Ammon's horn (tissue), 1 donor: ENCODE data around the gene PATL2.
"Not testable (repeated sequence)": the region's sequence is repeated elsewhere in the genome, so short reads cannot be mapped to it uniquely, and the experiment has no call there.

Source experiments
- DNase-seq: peaks from one replicate; pipeline ENCODE4 v3.0.0-alpha.2; 2016; ENCODE audit warnings: low spot score

The PATL2 gene

GRCh38 chr15:44719293-44719999, 8.3 kb upstream of the PATL2 start:
- DNase-seq = no peak

GRCh38 chr15:44718927-44719292, 7.8 kb upstream of the PATL2 start:
- no peak for DNase-seq

- DNase-seq = no peak
Observed at GRCh38 chr15:44718180-44718926, 7.2 kb upstream of the PATL2 start.

DNA sequence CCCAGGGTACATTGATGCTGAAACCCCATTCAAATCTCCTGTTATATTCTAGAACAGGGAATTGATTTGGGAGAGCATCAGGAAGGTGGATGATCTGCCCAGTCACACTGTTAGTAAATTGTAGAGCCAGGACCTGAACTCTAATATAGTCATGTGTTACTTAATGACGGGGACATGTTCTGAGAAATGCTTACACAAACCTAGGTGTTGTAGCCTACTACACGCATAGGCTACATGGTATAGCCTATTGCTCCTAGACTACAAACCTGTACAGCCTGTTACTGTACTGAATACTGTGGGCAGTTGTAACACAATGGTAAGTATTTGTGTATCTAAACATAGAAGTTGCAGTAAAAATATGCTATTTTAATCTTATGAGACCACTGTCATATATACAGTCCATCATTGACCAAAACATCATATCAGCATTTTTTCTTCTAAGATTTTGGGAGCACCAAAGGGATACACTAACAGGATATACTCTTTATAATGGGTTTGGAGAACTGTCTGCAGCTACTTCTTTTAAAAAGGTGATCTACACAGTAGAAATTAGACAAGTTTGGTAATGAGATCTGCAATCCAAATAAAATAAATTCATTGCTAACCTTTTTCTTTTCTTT, 6.0 kb upstream of the PATL2 start:
- no peak for DNase-seq

DNA sequence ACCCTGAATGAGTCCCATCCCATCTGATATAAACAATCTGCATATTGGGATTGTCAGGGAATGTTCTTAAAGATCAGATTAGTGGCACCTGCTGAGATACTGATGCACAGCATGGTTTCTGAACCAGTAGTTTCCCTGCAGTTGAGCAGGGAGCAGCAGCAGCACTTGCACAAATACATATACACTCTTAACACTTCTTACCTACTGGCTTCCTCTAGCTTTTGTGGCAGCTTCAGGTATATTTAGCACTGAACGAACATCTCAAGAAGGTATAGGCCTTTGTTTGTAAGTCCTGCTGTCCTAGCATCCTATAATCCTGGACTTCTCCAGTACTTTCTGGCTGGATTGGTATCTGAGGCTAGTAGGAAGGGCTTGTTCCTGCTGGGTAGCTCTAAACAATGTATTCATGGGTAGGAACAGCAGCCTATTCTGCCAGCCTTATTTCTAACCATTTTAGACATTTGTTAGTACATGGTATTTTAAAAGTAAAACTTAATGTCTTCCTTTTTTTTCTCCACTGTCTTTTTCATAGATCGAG, 4.7 kb upstream of the PATL2 start:
- DNase-seq = no peak

GRCh38 chr15:44715142-44715796, 4.1 kb upstream of the PATL2 start:
- DNase-seq = no peak

DNA sequence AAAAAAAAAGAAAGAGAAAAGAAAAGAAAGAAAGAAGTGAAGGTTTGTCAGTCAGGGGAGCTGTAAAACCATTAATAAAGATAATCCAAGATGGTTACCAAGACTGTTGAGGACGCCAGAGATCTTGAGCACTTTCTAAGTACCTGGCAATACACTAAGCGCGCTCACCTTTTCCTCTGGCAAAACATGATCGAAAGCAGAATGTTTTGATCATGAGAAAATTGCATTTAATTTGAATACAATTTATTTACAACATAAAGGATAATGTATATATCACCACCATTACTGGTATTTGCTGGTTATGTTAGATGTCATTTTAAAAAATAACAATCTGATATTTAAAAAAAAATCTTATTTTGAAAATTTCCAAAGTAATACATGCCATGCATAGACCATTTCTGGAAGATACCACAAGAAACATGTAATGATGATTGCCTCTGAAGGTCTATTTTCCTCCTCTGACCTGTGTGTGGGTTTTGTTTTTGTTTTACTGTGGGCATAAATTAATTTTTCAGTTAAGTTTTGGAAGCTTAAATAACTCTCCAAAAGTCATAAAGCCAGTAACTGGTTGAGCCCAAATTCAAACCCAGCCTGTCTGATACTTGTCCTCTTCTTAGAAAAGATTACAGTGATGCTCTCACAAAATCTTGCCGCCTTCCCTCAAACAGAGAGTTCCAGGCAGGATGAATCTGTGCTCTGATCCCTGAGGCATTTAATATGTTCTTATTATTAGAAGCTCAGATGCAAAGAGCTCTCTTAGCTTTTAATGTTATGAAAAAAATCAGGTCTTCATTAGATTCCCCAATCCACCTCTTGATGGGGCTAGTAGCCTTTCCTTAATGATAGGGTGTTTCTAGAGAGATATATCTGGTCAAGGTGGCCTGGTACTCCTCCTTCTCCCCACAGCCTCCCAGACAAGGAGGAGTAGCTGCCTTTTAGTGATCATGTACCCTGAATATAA, 2.2 kb upstream of the PATL2 start:
- DNase-seq = no peak

- DNase-seq = peak; percentile 79
Observed at GRCh38 chr15:44712346-44713005, 1.4 kb upstream of the PATL2 start.

GRCh38 chr15:44711743-44712345, 721 bp upstream of the PATL2 start:
- DNase-seq = peak; percentile 39

- DNase-seq = peak; percentile 59
Observed at GRCh38 chr15:44710236-44711095, 657 bp downstream of the PATL2 start.

DNA sequence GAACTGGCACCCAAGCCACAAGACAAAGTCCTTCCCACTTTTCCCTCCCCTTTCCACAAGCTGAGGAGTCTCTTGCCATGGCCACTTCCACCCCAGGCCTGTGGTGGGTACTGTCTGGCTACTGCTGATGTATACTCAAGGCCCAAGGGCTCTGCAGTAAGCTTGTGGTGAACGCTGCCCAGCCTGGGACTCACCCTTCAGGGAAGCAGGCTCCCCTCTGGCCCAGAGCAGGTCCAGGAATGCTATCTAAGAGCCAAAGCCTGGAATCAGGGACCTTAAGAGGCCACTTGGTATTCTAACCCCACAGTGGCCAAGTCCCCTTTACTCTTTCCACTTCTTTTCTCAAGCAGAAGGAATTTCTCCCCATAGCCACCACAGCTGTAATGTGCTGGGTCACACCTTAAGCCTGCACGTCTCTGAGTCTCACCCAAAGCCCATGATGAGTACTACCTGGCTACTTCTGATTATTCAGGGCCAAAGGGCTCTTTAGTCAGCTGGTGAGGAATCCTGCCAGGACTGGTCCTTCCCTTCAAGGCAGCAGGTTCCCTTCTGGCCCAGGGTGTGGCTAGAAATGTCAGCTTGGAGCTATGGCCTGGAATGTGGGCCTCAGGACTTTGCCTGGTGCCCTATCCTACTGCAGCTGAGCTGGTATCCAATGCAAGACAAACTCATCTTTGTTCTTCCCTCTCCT, 4.0 kb downstream of the PATL2 start:
- DNase-seq = no peak

GRCh38 chr15:44706401-44706800, 4.7 kb downstream of the PATL2 start:
- no peak for DNase-seq

- no peak for DNase-seq
Observed at GRCh38 chr15:44705986-44706385, 5.1 kb downstream of the PATL2 start.

- DNase-seq = not testable (repeated sequence)
Observed at GRCh38 chr15:44700676-44701075, 10.4 kb downstream of the PATL2 start.

- no peak for DNase-seq
Observed at GRCh38 chr15:44698641-44699040, 12.5 kb downstream of the PATL2 start.

DNA sequence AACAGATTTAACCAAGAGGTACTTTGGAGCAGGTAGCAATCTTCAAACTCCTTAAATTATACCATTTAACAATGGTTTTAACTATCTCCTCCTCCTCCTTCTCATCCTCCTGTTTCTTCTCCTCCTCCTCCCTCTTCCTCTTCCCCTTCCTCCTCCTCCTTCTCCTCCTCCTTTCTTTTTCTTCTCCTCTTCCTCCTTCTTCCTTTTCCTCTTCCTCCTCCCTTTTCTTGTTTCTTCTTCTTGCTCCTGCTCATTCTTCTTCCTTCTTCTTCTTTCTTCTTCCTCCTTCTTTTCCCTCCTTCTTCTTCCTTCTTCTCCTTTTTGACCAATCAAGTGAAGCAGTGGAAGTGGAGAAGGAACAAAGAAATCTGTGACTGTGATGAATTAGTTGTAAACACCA, 14.1 kb downstream of the PATL2 start:
- no peak for DNase-seq

- DNase-seq = no peak
Observed at GRCh38 chr15:44695294-44695693, 15.8 kb downstream of the PATL2 start.

GRCh38 chr15:44694416-44694815, 16.7 kb downstream of the PATL2 start:
- no peak for DNase-seq

DNA sequence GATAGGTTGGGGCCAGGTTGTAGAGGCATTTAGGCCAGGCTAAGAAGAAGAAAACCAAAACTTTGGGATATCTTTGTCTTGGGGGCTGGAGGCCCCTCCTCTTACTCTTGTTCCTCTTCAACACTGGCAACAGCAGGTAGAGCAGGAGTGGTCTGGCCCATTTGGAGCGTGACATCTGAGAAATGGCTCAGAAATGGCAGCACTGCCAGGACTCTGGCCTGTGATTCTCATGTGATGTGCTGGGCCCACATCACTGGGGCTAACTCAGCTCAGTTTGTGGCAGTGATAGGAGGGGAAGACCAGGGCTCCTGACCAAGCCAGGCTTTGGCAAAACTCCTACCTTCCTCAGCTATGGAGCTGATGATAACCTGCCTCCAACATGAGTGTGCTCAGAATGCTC, 18.5 kb downstream of the PATL2 start:
- DNase-seq = no peak
